ENCODE results near the gene KCNQ5.
"Not testable (repeated sequence)": the region's sequence is repeated elsewhere in the genome, so short reads cannot be mapped to it uniquely, and the experiment has no call there.

- not testable (repeated sequence) for TF ChIP-seq CTCF (IDR thresholded peaks at IDR 0.05; ENCODE audit: insufficient read depth, low read length, poor library complexity, severe bottlenecking); EZH2phosphoT487 (conservative IDR thresholded peaks at IDR 0.05; ENCODE audit: low read length)
Observed at GRCh38 chr6:73233971-73234370, 612.1 kb downstream of the KCNQ5 start.

Measured in SU-DHL-6 (cell line).